HFF-Myc (cell line): ENCODE data around the gene LARGE1.
A peak's percentile ranks its signal among the peaks of the same experiment; 100 is the strongest.

Source experiments
- DNase-seq: peaks from one replicate; pipeline ENCODE4 v3.0.0-alpha.2; 2011; ENCODE audit warnings: low read depth; ENCODE audit errors: extremely low read depth
- H3K4me3 ChIP-seq: replicated peaks from 2 replicates; pipeline ENCODE4 v1.5.1; 2011; ENCODE audit warnings: low read depth, mild to moderate bottlenecking, control low read depth, low read length
- TF ChIP-seq, protein P1 (sequence below): IDR thresholded peaks from 2 replicates; pipeline ENCODE4 v1.5.1; 2012; ENCODE audit warnings: mild to moderate bottlenecking, low read depth, low read length, control low read depth; ENCODE audit errors: missing control alignments

LARGE1 gene

DNA sequence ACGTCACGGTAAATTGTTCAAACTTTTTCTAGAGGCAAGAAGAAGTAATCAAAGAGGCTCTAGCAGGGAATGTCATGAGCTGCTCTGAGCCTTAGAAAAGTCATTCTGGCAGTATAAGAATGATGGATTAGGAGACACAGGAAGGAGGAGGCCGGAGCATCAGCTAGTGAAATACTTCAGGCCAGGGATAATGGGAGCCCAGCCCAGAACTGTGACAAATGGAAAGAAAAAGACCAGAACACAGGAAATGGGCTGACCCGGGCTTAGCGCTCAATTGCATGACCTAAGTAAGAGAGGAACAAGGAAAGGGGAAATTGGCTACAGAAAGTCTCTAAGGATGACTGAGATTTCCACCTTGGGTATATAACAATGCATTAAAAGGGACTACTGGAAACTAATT lies 108.6 kb downstream of the LARGE1 start:
- TF ChIP-seq, protein P1, sequence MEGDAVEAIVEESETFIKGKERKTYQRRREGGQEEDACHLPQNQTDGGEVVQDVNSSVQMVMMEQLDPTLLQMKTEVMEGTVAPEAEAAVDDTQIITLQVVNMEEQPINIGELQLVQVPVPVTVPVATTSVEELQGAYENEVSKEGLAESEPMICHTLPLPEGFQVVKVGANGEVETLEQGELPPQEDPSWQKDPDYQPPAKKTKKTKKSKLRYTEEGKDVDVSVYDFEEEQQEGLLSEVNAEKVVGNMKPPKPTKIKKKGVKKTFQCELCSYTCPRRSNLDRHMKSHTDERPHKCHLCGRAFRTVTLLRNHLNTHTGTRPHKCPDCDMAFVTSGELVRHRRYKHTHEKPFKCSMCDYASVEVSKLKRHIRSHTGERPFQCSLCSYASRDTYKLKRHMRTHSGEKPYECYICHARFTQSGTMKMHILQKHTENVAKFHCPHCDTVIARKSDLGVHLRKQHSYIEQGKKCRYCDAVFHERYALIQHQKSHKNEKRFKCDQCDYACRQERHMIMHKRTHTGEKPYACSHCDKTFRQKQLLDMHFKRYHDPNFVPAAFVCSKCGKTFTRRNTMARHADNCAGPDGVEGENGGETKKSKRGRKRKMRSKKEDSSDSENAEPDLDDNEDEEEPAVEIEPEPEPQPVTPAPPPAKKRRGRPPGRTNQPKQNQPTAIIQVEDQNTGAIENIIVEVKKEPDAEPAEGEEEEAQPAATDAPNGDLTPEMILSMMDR = no peak
- DNase-seq = no peak
- H3K4me3 ChIP-seq = no peak overlapping the region

DNA sequence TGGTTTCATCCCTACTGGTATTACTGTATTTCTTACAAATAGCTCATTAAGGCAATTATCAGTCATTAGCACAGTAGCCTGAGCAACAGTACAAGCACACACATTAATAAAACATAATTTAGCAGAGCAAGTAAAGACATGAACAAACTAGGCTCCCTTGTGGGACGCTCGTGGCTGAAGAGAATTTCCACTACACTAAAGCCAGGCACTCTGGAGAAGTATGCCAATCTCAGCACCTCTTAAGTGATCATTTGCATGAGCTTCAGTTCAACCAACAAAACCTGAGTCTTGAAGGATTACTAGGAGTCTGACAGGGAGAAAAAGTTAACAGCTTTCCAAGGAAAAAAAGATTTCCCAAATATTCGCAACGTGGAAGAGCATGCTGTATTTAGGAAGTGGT lies 109.1 kb downstream of the LARGE1 start:
- TF ChIP-seq, protein P1 = no peak
- no peak for DNase-seq
- H3K4me3 ChIP-seq = no peak overlapping the region

DNA sequence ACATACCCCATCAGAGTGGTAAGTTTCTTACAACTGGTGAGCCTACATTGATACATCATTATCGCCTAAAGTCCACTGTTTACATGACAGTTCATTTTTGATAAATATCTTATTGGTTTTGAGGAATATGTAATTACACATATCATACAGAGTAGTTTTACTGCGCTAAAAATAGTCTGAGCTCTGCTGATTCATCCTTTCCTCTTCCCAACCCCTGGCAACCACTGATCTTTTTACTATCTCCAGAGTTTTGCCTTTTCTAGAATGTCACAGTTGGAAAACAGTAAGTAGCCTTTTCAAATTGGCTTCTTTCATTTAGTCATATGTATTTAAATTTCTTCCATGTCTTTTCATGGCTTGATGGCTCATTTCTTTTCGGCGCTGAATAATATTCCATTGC lies 112.8 kb downstream of the LARGE1 start:
- DNase-seq = no peak
- TF ChIP-seq, protein P1 = no peak
- H3K4me3 ChIP-seq = no peak overlapping the region

DNA sequence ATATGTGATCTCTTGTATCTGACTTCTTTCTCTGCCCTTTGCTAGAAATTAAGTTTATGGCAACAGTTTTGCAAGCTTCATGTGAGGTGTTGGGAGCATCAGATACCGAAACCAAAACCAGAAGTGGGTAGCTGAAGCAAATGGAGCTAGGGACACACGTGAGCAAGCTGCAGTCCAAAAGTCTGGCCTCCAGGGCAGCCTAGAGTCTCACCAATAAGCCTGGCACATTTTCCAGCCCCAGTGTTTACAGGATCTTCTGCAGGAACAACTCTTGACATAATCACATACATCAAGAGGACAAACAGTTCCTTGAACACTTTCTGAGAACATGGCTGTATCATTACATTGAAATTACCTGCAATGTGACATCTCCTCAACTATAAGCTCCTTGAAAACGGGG lies 114.1 kb downstream of the LARGE1 start:
- H3K4me3 ChIP-seq = no peak overlapping the region
- TF ChIP-seq, protein P1 = no peak
- DNase-seq = no peak

DNA sequence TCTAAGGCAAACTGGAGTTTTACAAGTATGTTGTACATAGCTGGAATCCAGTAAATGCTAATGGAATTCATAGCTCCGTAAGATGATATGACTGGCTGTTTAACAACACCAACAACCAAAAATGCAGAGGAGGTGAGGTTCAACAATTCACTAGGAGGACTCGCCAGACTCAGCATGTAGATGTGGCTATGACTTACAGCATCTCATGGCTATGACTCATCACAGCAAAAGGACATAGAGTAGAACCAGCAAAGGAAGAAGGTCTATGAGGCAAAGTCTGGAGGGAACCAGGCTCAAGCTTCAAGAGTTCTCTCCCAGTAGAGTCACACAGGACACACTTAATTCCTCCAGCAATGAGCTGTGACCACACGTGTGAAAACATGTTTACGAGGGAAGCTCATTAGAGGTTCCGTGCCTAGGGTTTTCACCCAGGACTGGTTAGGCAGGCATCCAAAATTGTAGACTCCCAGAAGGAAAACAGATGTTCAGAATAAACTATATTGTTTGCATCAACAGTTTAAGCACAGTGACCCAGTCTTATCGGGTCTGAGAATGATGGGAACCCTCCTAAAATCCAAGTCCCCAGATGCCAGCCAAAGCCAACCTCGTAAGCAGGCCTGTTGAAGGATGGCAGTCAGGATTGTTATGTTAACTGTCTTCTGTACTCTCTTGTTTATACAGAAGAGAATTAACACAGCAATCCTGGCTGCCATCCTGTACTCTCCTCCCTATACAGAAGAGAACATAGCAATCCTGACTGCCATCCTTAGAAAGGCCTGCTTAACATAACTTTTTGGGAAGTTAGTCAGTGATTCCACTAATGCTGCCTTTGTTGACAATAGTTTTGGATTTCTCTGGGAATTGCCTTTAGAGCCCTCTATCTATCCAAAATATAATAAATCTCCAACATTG lies 116.6 kb downstream of the LARGE1 start:
- TF ChIP-seq, protein P1 = no peak
- DNase-seq = peak; percentile 62
- no peak overlapping the region for H3K4me3 ChIP-seq

DNA sequence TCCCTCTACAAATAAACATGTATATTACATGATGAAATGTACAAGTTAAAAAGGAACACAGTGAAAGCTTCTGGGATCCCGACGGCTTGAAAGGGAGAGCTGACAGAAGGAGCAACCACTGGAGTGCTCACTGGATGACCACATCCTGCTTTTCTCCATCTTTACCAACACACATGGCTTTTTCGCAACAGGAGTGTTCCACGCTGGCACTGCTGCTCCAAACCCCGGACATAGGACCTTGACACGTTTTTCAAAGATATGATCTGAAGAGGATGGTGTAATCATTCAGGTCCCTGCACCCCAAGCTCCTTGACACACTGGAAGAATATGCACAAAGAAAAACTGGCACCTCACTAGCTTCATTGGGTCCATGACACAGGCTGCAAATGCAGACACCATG lies 121.9 kb downstream of the LARGE1 start:
- TF ChIP-seq, protein P1 = no peak
- no peak overlapping the region for H3K4me3 ChIP-seq
- no peak for DNase-seq

DNA sequence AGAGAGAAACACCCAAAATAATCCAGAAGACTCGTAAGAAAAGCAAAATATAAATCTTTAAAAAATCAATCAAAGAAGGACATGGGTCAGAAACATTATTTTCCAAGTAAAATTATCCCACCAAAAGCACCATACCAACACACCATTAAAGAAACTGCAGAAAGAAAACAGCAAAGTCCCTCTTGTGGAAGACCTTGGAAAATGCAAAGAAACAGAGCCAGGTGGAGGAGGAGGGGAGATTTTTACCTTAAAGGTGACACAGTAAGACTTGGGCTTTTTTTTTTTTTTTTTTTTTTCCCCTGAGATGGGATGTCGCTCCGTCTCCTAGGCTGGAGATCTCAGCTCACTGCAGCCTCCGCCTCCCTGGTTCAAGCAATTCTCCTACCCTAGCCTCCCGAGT lies 123.8 kb downstream of the LARGE1 start:
- no peak for DNase-seq
- H3K4me3 ChIP-seq = no peak overlapping the region
- TF ChIP-seq, protein P1 = no peak
